GM12873 (cell line): Measurements from ENCODE around the gene RXRA.

Experiments
- TF ChIP-seq, protein P1 (sequence below): IDR thresholded peaks from 2 replicates; pipeline ENCODE4 v1.5.1; 2012; ENCODE audit warnings: low read depth, mild to moderate bottlenecking, moderate library complexity, low read length, control low read depth; ENCODE audit not compliant: insufficient read depth; ENCODE audit errors: missing control alignments

Gene RXRA

GRCh38 chr9:134335486-134336220, 9.4 kb downstream of the RXRA start:
- TF ChIP-seq, protein P1, sequence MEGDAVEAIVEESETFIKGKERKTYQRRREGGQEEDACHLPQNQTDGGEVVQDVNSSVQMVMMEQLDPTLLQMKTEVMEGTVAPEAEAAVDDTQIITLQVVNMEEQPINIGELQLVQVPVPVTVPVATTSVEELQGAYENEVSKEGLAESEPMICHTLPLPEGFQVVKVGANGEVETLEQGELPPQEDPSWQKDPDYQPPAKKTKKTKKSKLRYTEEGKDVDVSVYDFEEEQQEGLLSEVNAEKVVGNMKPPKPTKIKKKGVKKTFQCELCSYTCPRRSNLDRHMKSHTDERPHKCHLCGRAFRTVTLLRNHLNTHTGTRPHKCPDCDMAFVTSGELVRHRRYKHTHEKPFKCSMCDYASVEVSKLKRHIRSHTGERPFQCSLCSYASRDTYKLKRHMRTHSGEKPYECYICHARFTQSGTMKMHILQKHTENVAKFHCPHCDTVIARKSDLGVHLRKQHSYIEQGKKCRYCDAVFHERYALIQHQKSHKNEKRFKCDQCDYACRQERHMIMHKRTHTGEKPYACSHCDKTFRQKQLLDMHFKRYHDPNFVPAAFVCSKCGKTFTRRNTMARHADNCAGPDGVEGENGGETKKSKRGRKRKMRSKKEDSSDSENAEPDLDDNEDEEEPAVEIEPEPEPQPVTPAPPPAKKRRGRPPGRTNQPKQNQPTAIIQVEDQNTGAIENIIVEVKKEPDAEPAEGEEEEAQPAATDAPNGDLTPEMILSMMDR = no peak

DNA sequence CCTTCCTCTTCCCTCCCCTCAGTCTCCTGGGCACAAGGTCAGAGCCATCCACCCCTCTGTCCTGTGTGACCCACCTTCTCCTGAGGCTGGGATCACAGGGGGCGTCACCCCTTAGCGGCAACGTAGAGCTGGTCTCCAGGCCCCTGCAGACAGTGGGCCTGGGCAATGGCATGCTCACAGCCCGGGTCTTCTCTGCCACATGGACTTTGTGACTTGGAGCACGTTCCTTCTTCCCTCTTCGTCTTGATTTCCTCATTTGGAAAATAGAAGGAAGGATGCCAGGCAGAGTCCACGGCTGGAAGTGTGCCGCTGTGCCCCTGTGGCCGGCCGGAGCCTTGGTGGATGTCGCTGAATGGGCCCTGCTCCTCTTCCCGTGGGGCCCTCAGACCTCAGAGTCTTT, 10.0 kb downstream of the RXRA start:
- TF ChIP-seq, protein P1 = no peak

DNA sequence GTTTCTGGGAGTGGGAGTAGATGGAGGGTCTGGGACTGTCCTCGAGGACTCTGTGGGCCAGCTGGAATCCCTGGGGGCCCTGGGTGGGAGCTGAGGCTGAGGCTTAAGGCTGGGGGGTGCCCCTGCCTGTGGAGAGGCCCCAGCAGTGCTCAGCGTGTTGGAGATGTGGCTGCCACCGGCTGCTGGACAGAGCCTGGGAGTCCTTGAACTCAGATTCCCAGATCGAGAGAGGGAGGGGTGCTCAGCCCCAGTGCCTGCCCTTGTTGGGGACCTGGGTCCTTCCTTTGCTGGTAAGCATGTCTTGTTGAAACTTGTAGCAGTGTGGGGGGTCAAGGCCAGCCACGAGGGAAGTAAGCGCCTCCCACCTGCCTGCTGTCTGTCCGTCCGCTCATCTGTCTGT, 10.7 kb downstream of the RXRA start:
- TF ChIP-seq, protein P1 = no peak

DNA sequence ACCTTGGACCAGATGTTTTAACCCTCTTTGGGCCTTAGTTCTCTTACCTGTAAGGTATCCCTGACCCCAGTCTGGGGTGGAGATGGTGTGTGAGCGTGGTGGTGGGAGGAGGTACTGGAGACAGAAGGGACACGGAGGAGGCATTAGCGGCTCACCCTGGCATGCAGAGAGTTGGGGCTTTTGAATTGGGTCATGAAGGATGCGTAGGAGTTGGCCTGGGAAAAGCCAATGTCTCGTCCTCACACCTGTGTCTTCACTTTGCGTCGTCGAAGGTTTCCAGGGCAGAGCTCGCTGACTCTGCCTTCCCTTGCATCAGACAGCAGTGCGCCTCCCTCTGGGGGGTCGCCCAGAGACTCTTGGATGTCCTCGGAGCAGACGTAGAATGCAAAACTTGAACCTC, 11.2 kb downstream of the RXRA start:
- TF ChIP-seq, protein P1 = no peak

- TF ChIP-seq, protein P1 = no peak
Observed at GRCh38 chr9:134338394-134339182, 12.3 kb downstream of the RXRA start.

- TF ChIP-seq, protein P1 = no peak
Observed at GRCh38 chr9:134339183-134339806, 13.0 kb downstream of the RXRA start.
